COLO668 (cell line): ENCODE results near the gene NLRC5.

Experiments
- DNase-seq: peaks from one replicate; lab custom pipeline; 2025; ENCODE audit not compliant: unreplicated experiment; lab: John Stamatoyannopoulos, UW

NLRC5 gene

DNA sequence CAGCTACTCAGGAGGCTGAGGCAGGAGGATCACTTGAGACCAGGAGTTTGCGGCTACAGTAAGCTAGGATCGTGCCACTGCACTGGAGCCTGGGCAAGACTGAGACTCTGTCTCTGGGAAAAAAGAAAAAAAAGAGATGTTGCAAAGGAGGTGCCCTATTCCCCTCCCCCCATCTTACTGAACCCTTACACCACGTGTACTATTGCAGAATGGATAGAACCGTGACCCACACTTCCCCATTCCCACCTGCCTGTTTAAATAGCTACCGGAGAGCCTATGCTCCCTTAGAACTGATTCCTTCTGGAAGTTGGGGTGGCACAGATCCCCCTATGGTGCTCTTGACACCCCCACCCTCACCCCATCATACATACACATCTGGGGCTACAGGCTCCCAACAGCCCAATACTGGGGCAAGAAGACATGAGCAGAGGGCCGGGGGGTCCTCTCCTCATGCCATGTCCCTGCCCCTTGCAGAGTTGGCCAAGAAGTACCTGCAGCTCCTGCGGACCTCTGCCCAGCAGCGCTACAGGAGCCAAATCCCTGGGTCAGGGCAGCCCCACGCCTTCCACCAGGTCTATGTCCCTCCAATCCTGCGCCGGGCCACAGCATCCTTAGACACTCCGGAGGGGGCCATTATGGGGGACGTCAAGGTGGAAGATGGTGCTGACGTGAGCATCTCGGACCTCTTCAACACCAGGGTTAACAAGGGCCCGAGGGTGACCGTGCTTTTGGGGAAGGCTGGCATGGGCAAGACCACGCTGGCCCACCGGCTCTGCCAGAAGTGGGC is 35.7 kb downstream of the NLRC5 start:
- no peak for DNase-seq

- DNase-seq = no peak
These were observed 36.8 kb downstream of the NLRC5 start for GRCh38 chr16:57025941-57026777.

- no peak for DNase-seq
These were observed 37.4 kb downstream of the NLRC5 start for GRCh38 chr16:57026778-57027062.

DNA sequence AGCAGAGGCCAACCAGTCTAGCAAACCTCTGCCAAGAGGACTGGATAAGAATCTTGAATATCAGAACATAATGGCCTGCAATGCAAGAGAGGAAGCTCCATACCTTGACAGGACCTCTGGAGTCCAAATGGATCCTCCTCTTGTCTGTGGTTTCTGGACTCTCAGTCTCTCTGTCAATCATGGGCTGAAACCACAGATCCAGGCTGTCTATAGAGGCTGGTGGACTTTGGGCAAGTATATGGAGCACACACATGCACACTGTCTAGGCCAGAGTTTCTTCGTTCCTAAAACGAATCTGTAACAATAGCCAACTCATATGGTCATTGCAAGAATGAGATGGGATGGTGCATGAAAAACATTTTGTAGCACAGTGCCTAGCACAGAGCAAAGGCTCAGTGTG is 37.7 kb downstream of the NLRC5 start:
- DNase-seq = no peak

DNA sequence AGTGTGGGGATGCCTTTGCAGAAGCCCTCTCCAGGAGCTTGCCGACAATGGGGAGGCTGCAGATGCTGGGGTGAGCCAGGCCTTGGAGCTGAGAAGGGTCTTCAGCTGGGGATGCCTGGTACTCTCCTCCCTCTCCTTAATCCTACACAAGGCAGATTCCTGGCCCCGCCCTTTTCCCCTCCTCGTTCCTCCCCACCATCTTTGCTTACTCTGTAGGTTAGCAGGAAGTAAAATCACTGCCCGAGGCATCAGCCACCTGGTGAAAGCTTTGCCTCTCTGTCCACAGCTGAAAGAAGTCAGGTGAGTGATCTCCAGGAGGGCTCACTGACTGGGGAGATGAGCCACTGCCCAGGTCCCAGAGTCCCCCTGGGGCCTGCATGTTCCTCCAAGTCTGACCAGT is 38.7 kb downstream of the NLRC5 start:
- no peak for DNase-seq

DNA sequence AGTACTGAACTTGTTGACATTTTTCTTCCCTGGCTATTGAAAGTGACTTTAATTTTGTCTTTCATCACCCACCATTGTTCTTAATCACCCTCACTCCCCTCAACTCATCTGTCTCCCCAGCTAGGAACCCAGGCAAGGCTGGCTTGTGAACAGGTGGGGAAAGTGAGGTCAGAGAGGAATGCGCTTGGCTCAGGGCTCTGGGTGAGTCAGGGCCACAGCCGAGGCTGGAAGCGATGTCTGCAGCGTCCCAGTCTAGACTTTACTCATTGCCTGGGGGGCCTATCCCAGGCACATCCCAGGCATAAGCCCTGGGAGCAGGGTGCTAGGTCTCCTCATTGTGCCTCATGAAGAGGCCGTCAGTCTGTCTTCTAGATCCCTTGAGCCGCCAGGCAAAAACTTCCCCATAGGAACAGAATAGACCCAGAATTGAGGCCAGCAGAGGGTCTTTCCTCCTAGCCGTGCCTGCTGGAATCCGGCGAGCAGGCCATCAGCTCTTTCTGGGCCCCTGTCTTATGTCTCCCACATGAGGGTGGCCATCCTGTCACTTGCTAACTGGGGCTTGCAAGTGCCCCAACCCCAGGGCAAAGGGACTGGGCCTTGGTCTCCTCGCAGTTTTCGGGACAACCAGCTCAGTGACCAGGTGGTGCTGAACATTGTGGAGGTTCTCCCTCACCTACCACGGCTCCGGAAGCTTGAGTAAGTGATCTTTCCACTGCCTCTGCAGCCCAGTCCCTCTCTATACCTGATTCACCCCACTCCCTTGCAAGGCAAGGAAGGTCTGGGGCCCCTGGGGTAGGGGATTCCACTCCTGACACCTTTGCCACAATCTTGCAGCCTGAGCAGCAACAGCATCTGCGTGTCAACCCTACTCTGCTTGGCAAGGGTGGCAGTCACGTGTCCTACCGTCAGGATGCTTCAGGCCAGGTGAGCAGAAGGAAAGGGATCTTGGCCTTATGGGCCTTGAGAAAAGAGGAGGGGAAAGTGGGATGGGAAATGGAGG is 40.1 kb downstream of the NLRC5 start:
- DNase-seq = no peak

GRCh38 chr16:57030346-57030902 is 41.1 kb downstream of the NLRC5 start:
- DNase-seq = no peak

DNA sequence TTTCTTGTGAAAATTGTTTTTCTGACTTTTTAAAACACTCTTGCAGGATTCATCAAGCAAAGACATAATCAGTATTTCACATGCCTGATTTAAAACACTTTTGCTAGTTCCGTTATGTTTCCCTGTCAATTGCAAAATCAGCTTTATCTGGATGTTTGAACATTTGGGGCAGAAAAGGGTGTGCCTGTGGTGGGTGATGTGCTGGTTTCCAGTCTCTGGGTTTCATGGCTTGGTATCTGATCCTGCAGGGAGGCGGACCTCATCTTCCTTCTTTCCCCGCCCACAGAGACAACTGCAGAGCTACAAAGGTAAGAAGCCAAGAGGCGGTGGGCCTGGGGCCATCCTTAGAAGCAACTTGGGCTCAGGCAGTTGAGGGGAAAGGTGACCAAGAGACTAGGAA is 41.8 kb downstream of the NLRC5 start:
- DNase-seq = no peak

DNA sequence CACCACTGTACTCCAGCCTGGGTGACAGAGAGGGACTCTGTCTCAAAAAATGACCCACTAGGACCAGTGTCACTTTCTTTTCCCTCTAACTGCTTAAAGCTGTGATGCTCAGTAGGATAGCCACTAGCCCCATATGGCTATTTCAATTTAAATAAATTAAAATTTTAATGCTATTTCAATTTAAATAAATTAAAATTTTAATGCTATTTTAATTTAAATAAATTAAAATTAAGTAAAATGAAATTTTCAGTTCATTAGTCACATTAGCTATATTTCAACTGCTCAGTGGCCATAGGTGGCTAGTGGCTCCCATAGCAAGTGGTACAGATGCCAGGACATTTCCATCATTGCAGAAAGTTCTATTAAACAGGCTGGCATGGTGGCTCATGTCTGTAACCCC is 43.0 kb downstream of the NLRC5 start:
- no peak for DNase-seq

- no peak for DNase-seq
These were observed 43.6 kb downstream of the NLRC5 start for GRCh38 chr16:57032931-57033330.

- DNase-seq = no peak
These were observed 47.0 kb downstream of the NLRC5 start for GRCh38 chr16:57036315-57036714.

DNA sequence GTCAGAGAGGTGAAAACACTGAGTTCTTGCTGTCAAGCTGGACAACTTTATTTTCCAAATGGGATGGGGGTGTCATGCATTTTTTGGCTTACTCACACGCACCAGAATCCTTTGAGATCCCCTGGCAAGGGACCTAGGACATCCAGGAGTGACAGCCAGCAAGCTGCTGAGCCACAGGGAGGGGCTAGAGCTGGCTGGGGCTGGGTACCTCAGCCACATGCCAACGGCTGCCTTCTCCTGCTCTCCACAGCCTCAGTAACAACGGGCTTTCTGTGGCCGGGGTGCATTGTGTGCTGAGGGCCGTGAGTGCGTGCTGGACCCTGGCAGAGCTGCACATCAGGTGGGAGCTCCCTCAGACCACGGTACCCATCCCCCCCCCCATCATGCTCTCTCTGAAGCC is 47.6 kb downstream of the NLRC5 start:
- no peak for DNase-seq

DNA sequence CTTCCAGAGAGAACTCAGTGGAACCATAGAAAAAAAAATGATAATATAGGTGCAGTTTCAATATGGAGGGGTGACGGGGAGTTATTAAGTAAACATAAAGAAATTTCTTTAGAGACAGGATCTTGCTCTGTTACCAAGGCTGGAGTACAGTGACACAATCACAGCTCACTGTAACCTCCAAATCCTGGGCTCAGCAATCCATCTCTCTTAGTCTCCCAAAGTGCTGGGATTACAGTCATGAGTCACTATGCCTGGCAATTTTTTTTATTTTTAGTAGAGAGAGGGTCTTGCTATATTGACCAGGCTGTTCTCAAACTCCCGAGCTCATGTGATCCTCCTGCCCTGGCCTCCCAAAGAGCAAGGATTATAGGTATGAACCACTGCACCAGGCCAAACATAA is 48.8 kb downstream of the NLRC5 start:
- no peak for DNase-seq

DNA sequence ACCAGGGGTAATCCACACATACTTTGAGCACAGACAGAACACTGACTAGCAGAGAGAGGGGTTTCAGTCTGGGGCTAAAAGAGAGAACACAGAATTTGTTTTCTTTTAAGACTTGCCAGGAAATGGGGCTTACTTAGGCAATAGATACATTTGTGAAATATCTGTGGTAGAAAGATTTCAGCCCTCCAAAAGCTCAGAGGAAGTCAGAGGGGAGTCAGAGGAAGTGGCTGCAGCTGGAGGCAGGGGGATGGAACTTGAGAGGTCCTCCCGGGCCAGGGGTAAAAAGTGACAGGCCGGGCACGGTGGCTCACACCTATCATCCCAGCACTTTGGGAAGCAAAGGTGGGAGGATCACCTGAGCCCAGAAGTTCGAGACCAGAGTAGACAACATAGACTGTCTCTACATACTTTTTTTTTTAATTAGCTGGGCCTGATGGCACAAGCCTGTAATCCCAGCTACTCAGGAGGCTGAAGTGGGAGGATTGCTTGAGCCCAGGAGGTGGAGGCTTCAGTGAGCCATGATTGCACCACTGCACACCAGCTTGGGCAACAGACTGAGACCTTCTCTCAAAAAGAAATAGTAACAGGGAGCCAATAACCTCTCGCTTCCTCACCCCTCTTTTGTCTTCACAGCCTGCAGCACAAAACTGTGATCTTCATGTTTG is 49.9 kb downstream of the NLRC5 start:
- no peak for DNase-seq

DNA sequence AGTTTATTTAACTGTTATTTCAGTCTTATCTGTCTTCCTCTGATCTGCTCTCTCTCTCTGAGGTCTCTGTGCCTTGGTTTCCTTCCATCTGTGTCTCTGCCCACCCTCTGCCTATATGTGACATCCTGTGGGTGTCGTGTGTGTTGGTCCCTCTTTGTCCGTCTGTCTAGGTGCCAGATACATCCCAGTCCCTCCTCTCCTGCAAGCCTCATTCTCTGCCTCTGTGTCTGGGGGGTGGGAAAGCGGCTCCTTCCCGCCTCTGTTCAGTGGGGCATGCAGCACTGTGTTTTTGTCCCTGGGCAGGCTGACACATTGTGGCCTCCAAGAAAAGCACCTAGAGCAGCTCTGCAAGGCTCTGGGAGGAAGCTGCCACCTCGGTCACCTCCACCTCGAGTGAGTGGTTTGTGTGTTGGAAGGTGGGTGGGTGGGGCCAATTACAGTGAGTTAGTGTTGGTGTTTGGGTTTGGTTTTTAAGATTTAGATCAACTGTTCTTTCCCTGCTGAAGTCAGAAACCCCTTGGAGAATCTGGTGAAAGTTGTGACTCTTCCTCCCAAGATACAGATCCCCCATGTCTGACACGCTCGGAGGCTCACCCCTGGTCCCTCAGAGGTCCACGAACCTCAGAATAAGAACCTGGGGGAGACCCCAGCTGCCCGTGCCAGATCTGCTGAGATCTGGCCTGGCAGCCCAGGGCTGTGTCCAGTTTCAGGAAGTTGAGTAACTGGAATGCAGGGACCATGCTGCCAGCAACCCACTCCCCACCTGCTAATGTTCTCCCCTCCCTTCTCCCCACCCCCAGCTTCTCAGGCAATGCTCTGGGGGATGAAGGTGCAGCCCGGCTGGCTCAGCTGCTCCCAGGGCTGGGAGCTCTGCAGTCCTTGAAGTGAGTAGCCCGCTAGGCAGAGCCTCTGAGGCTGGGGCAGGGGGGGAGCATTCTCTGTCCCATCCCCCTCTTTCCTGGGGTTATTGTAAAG is 52.1 kb downstream of the NLRC5 start:
- DNase-seq = no peak

DNA sequence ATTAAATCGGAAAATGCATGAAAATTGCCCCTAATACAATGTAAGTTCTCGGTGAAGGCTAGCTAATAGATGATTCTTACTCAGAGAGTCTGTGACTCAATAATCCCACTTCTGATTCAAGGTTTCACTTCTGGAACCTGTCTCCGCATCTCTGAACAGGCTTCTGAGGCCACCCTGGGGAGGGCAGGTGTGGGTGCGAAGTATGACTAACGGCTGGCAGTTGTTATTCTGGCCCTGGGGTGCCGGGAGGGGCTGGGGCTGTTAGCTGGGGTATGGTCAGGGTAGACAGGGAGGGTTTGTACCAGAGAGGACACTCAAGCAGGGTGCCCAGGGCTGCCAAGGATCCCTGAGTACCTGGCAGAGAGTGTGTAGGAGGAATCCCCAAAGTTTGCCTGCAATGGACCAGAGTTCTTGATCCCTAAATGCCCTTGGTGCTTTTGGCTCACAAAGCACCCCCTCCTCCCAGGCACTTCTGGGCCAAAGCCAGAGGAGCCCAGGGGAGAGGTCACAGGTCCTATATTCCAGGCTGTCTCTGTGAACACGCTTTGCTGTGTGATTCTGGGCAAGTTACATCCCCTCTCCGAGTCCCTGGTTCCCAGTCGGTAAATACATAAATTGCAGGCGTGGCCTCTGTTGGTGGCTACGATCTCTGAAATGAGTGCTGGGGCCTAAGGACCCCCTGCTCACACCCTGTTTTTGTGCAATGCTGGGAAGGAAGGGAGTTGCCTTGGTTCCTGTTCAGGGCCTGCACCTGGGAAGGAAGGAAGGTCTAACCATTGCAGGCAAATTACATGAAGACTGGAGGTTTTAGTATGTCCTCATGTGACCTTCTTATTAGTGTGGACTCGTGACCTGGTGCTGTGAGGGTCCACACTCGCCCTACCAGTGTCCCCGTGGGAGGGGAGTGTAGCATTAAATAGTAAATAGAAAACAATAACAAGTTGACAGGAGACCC is 53.1 kb downstream of the NLRC5 start:
- no peak for DNase-seq

DNA sequence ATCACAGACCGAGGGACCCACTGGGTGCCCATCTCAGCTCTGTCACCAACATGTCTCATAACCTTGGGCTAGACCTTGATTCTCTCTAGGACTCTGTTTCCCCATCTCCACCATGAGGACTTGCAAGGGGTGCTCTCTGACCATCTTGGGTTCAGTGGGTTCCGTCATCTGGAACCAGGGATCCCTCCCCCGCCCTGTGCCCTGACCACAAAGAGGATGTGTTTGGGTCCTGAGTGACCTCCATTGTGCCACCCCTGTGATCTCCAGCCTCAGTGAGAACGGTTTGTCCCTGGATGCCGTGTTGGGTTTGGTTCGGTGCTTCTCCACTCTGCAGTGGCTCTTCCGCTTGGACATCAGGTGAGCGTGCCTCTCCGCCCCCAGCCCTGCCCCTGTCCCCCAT is 53.9 kb downstream of the NLRC5 start:
- DNase-seq = no peak

DNA sequence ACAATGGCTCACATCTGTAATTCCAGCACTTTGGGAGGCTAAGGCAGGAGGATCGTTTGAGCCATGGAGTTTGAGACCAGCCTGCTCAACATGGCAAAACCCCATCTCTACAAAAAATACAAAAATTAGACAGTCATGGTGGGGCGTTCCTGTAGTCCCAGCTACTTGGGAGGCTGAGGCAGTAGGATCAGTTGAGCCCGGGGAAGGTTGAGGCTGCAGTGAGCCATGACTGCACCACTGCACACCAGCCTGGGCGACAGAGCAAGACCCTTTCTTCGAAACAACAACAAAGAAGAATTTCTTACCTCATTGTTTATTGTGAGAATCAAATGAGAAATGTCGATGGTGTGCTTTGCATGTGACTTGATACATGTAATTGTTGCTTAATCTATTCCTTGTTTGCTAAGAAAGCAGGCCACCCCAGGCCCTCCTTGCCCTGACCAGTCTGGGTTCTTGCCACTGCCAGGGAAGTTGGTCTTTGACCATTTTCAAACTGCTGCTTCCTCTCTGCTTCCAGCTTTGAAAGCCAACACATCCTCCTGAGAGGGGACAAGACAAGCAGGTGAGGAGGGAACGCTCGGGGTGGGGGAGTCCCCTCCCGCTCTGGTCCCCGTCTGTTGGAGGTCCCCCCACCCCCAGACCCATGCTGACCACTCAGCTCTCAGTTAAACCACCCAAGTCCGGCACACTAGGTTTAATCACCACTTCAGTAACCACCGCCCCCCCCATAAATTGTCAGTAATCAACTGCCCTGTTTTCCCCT is 55.8 kb downstream of the NLRC5 start:
- no peak for DNase-seq
